CD14-positive monocyte (primary cell): ENCODE results near the gene PHACTR3. TPM values are rescaled to one million over a fixed set of nuclear protein-coding genes. Genes with fewer than 3 reads are reported as not detected.

Source experiments
- DNase-seq, 3 donors: peaks; one replicate each; pipeline ENCODE4 v3.0.0-alpha.2; 2011 to 2022
- H2AFZ ChIP-seq: 2 replicates; pipeline ENCODE4 v1.6.0; 2012; ENCODE audit warnings: mild to moderate bottlenecking, low read depth, low read length, inconsistent platforms; ENCODE audit not compliant: insufficient read depth, poor library complexity, severe bottlenecking
- H3K27ac ChIP-seq, 2 donors: 1 replicate in 1 of 2; 2 replicates in 1 of 2; pipeline ENCODE4 v1.5.1; 2012 to 2013; ENCODE audit warnings: low read length in 2 of 2, control low read depth in 1 of 2, inconsistent platforms in 1 of 2, low read depth in 1 of 2, mild to moderate bottlenecking in 1 of 2
- H3K27me3 ChIP-seq, 2 donors: one replicate each; pipeline versions ENCODE4 v1.6.0 to v1.6.1; 2011 to 2013; ENCODE audit warnings: low read length in 2 of 2; ENCODE audit not compliant: control insufficient read depth in 2 of 2, insufficient read depth in 2 of 2
- H3K36me3 ChIP-seq, 2 donors: replicated peaks in 1 of 2; 1 replicate in 1 of 2; 2 replicates in 1 of 2; pipeline versions ENCODE4 v1.5.1 to v1.6.1; 2012 to 2013; ENCODE audit warnings: low read length in 2 of 2, control low read depth in 1 of 2, inconsistent platforms in 1 of 2, mild to moderate bottlenecking in 1 of 2; ENCODE audit not compliant: insufficient read depth in 2 of 2, control insufficient read depth in 1 of 2
- H3K4me1 ChIP-seq, 2 donors: 1 replicate in 1 of 2; 2 replicates in 1 of 2; pipeline versions ENCODE4 v1.5.1 to v1.6.1; 2012 to 2013; ENCODE audit warnings: low read length in 2 of 2, control low read depth in 1 of 2, inconsistent platforms in 1 of 2, mild to moderate bottlenecking in 1 of 2, moderate library complexity in 1 of 2; ENCODE audit not compliant: insufficient read depth in 2 of 2, control insufficient read depth in 1 of 2
- H3K4me2 ChIP-seq: replicated peaks from 2 replicates; pipeline ENCODE3; 2012; ENCODE audit warnings: low read length, moderate library complexity, mild to moderate bottlenecking; ENCODE audit not compliant: poor library complexity, severe bottlenecking; ENCODE audit errors: extremely low read depth
- H3K4me3 ChIP-seq, 3 experiments: fragments of 200-600 bp in 1 of 3; sonication (generic) in 1 of 3; replicated peaks in 1 of 3; 1 replicate in 2 of 3; 2 replicates in 1 of 3; pipeline ENCODE4 v1.5.1; 2011 to 2013; ENCODE audit warnings: low read length in 3 of 3, mild to moderate bottlenecking in 3 of 3, control low read depth in 2 of 3, low read depth in 2 of 3, inconsistent platforms in 1 of 3, moderate library complexity in 1 of 3
- H3K79me2 ChIP-seq: 2 replicates; pipeline ENCODE4 v1.6.0; 2012; ENCODE audit warnings: mild to moderate bottlenecking, control low read depth, inconsistent platforms, low read length, moderate library complexity; ENCODE audit not compliant: insufficient read depth
- H3K9ac ChIP-seq: 2 replicates; pipeline ENCODE4 v1.6.0; 2017; ENCODE audit warnings: low read length, mild to moderate bottlenecking; ENCODE audit not compliant: insufficient read depth, poor library complexity, severe bottlenecking
- H3K9me3 ChIP-seq, 2 donors: replicated peaks in 1 of 2; 1 replicate in 1 of 2; 2 replicates in 1 of 2; pipeline versions ENCODE4 v1.5.1 to v1.6.1; 2012 to 2013; ENCODE audit warnings: low read length in 2 of 2, control low read depth in 1 of 2; ENCODE audit not compliant: control insufficient read depth in 1 of 2, insufficient read depth in 1 of 2
- H4K20me1 ChIP-seq: 2 replicates; pipeline ENCODE4 v1.6.0; 2012; ENCODE audit warnings: mild to moderate bottlenecking, low read length, control low read depth, moderate library complexity; ENCODE audit not compliant: insufficient read depth
- H3K27ac Mint-ChIP-seq, 7 donors: one replicate each; pipeline ENCODE4 v1.8.0; 2020; ENCODE audit warnings: mild to moderate bottlenecking in 7 of 7, mixed read lengths in 7 of 7, moderate library complexity in 6 of 7, inconsistent platforms in 2 of 7
- H3K27me3 Mint-ChIP-seq, 3 donors: one replicate each; pipeline ENCODE4 v1.8.0; 2021 to 2022; ENCODE audit warnings: low read depth in 3 of 3, mild to moderate bottlenecking in 3 of 3, mixed read lengths in 3 of 3, moderate library complexity in 3 of 3, inconsistent platforms in 1 of 3
- H3K36me3 Mint-ChIP-seq, 2 donors: one replicate each; pipeline ENCODE4 v1.8.0; 2020; ENCODE audit warnings: mixed read lengths in 2 of 2, inconsistent platforms in 1 of 2, mild to moderate bottlenecking in 1 of 2
- H3K4me1 Mint-ChIP-seq: one replicate; pipeline ENCODE4 v1.8.0; 2020; ENCODE audit warnings: mild to moderate bottlenecking, mixed read lengths
- H3K4me3 Mint-ChIP-seq, 2 donors: one replicate each; pipeline ENCODE4 v1.8.0; 2020; ENCODE audit warnings: mild to moderate bottlenecking in 2 of 2, mixed read lengths in 2 of 2, moderate library complexity in 1 of 2
- H3K9me3 Mint-ChIP-seq, 7 donors: one replicate each; pipeline ENCODE4 v1.8.0; 2020 to 2022; ENCODE audit warnings: mixed read lengths in 7 of 7, mild to moderate bottlenecking in 6 of 7, moderate library complexity in 6 of 7, inconsistent platforms in 2 of 7
- WGBS: methylation state at CpG from one replicate; pipeline ENCODE4 v1.1.5; 2013; ENCODE audit warnings: missing lambda C conversion rate; ENCODE audit not compliant: insufficient coverage; 5-methylcytosine and 5-hydroxymethylcytosine counted together
- intact Hi-C, 2 donors: fragments of 100-400 bp; cut with micrococcal nuclease; formaldehyde crosslinking; loops; one replicate each; pipeline versions ENCODE4 v1.15.0 to v1.15.1; 2023
- polyA plus RNA-seq, 3 donors: library from polyadenylated mRNA; depleted of rRNA in 1 of 3; unstranded in 2 of 3; stranded (reverse) in 1 of 3; fragments of 300-500 nt in 2 of 3; fragments of >200 nt in 1 of 3; fragmentation: Illumina TruSeq in 2 of 3; gene quantifications; 1 replicate in 2 of 3; 2 replicates in 1 of 3; pipeline ENCODE4 v1.2.3, GENCODE V29; 2012 to 2021
- TF ChIP-seq, protein P1 (sequence below): fragments of 200-600 bp; IDR thresholded peaks from one replicate; pipeline ENCODE4 v1.8.0; 2022; ENCODE audit warnings: antibody characterized with exemption, mild to moderate bottlenecking

Gene PHACTR3
- polyA plus RNA-seq, 3 donors = 0.11 to 0.17 TPM; not detected in 1

DNA sequence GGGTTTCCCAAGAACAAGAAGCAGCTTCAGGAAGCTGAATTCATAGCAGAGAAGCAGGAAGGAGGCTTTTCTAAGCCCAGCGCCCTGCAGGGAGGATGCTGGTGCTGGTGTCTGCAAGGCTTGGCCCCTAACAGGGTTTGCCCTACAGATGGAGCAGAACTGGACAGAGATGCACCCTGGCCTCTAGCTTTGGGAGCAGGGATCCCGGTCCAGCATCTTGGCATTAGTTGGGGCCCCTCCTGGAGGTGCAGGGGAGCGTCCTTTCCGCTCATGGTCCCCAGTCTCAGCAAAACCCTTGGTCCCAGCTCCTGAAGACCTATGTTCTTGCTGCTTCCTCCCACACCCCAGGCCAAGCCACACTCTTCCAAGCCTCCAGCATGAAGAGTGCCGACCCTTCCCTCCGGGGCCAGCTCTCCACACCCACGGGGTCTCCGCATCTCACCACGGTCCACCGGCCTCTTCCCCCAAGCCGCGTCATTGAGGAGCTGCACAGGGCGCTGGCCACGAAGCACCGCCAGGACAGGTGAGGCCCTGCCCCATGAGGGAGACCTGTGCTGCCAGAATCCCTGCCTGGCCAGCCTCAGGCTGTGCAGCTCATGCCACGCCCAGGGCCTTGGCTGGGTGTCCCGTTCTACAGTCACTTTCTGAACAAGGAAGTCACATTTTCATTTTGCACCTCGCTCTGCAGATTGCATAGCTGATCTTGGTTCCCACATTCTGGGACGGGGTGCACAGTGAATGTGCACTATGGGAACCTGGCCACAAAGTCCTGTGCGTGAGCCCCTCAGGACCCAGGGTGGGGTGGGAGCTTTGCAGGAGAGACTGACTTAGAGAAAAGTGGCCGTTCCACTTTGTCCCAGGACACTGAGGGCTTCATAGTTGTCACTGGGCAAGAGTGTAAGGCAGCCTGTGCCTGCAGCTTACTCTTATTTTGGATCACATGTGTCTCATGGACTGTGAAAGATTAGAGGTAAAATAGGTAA is 168.9 kb downstream of the PHACTR3 start:
- intact Hi-C loops = no loop called here
- WGBS = 84% methylated on average over 21 of the region's 21 CpGs
- Mint-ChIP-seq H3K27ac (no peak overlapping the region), H3K9me3 (peaks cover 0 to 2% (median 0%) of the 10 kb centered on the region in 7 donors), H3K4me3 (no peak overlapping the region), H3K4me1 (no peaks in the 10 kb centered on the region), H3K27me3 (peaks cover 6 to 11% (median 7%) of the 10 kb centered on the region in 3 donors), H3K36me3 (no peaks in the 10 kb centered on the region)
- Histone ChIP-seq H3K4me1 (no peaks in the 10 kb centered on the region), H3K9ac (no peak overlapping the region), H3K27me3 (no peaks in the 10 kb centered on the region), H3K27ac (no peak overlapping the region), H3K36me3 (no peaks in the 10 kb centered on the region), H3K4me2 (no peak overlapping the region), H3K79me2 (no peaks in the 10 kb centered on the region), H2AFZ (no peak overlapping the region), H3K4me3 (no peak overlapping the region), H4K20me1 (no peaks in the 10 kb centered on the region), H3K9me3 (no peaks in the 10 kb centered on the region)
- DNase-seq = no peak
- TF ChIP-seq, protein P1, sequence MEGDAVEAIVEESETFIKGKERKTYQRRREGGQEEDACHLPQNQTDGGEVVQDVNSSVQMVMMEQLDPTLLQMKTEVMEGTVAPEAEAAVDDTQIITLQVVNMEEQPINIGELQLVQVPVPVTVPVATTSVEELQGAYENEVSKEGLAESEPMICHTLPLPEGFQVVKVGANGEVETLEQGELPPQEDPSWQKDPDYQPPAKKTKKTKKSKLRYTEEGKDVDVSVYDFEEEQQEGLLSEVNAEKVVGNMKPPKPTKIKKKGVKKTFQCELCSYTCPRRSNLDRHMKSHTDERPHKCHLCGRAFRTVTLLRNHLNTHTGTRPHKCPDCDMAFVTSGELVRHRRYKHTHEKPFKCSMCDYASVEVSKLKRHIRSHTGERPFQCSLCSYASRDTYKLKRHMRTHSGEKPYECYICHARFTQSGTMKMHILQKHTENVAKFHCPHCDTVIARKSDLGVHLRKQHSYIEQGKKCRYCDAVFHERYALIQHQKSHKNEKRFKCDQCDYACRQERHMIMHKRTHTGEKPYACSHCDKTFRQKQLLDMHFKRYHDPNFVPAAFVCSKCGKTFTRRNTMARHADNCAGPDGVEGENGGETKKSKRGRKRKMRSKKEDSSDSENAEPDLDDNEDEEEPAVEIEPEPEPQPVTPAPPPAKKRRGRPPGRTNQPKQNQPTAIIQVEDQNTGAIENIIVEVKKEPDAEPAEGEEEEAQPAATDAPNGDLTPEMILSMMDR = no peak

DNA sequence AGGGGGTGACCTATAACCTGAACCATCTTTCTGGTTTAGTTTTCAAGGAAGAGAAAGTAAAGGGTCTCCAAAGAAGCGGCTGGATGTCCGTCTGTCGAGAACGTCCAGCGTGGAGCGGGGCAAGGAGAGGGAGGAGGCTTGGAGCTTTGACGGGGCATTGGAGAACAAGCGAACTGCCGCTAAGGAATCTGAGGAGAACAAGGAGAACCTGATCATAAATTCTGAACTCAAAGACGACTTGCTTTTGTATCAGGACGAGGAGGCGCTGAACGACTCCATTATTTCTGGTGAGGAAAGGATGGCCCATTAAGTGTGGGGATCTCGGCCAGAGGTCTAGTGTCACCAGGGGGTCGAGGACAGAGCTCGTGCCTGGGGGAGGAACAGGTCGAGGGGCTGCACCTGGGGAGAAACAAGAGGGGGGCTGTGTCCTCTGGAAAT is 169.9 kb downstream of the PHACTR3 start:
- no peak overlapping the region for H2AFZ ChIP-seq
- Mint-ChIP-seq H3K9me3 (peaks cover 0 to 2% (median 0%) of the 10 kb centered on the region in 7 donors), H3K27me3 (peaks cover 6 to 14% (median 7%) of the 10 kb centered on the region in 3 donors), H3K27ac (no peak overlapping the region), H3K36me3 (no peaks in the 10 kb centered on the region), H3K4me3 (no peak overlapping the region), H3K4me1 (no peaks in the 10 kb centered on the region)
- no peak overlapping the region for H3K4me3 ChIP-seq
- no peaks in the 10 kb centered on the region for H3K9me3 ChIP-seq
- no peak overlapping the region for H3K27ac ChIP-seq
- no peaks in the 10 kb centered on the region for H3K27me3 ChIP-seq
- H4K20me1 ChIP-seq = no peaks in the 10 kb centered on the region
- WGBS = 77% methylated on average over 17 of the region's 17 CpGs
- no peak overlapping the region for H3K9ac ChIP-seq
- H3K79me2 ChIP-seq = no peaks in the 10 kb centered on the region
- intact Hi-C loops = no loop called here
- H3K4me1 ChIP-seq = no peaks in the 10 kb centered on the region
- no peaks in the 10 kb centered on the region for H3K36me3 ChIP-seq
- no peak overlapping the region for H3K4me2 ChIP-seq
- DNase-seq = no peak
- TF ChIP-seq, protein P1 = no peak
